Measurements from ENCODE around the gene SFTPD. TPM values are rescaled to one million over a fixed set of nuclear protein-coding genes. Genes with fewer than 3 reads are reported as not detected.
"Not testable (repeated sequence)": the region's sequence is repeated elsewhere in the genome, so short reads cannot be mapped to it uniquely, and the experiment has no call there.

Gene SFTPD
- total RNA-seq, 2 donors from 2014 or later = not detected

DNA sequence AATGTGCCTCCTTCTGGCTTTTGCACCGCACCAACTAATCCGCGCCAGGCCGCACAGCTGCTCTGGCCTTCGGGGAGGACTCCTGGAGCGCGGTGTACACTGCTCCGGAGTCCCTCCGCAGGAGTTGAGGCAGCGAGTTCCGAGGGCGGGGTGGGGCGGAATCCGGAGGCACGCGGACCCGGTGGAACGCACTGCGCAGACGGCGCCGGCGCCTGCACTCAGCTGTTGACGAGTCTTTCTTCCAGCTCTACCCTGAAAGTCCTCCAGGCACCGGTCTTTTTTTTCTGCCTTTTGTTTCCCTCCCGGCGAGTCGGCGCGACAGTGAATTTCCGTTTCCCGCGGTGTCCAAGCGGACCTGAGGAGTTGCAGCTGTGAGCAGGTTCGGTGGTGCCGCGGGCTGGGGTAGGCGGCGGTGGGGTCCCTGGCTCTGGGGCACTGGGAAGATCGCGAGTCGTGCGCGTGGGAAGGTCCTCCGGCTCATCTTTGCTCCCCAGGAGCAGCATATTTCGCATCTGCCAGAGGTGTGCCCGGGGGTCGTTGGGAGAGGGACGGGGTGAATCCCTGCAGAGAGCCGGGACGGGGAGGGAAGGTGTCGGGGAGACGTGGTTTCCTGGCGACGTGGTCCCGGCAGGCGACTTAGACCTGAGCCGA lies 44.1 kb downstream of the SFTPD start:
- H3K27me3 Mint-ChIP-seq (ENCODE audit: low read depth) = peaks cover 47% of the 10 kb centered on the region
- H3K4me1 Mint-ChIP-seq (ENCODE audit: low read depth) = peaks cover 16% of the 10 kb centered on the region
- peak overlapping the region; percentile 61 for H3K27ac Mint-ChIP-seq
- peaks cover 0 to 2% of the 10 kb centered on the region in 2 donors for H3K36me3 Mint-ChIP-seq (ENCODE audit: insufficient read depth in 2 of 2)
- H3K9me3 Mint-ChIP-seq = no peaks in the 10 kb centered on the region
- ATAC-seq (replicated peaks in 1 of 2) = peak; percentile 92 to 93
- DNase-seq = peak; percentile 64 to 65
- peak overlapping the region; percentile 98 for H3K4me3 Mint-ChIP-seq

- not testable (repeated sequence) for H3K9me3 Mint-ChIP-seq; ATAC-seq (replicated peaks in 1 of 2); H3K27ac Mint-ChIP-seq; H3K36me3 Mint-ChIP-seq (ENCODE audit: insufficient read depth in 2 of 2); DNase-seq; H3K4me3 Mint-ChIP-seq
- Mint-ChIP-seq H3K4me1 (ENCODE audit: low read depth) (peaks cover 16% of the 10 kb centered on the region), H3K27me3 (ENCODE audit: low read depth) (peaks cover 39% of the 10 kb centered on the region)
Measured at GRCh38 chr10:79901571-79901970, 47.3 kb downstream of the SFTPD start.

GRCh38 chr10:79898597-79899325 lies 50.1 kb downstream of the SFTPD start:
- DNase-seq (no peak), ATAC-seq (replicated peaks in 1 of 2) (no peak)
- Mint-ChIP-seq H3K27ac (no peak overlapping the region), H3K27me3 (ENCODE audit: low read depth) (peaks cover 35% of the 10 kb centered on the region), H3K36me3 (ENCODE audit: insufficient read depth in 2 of 2) (no peaks in the 10 kb centered on the region), H3K9me3 (no peaks in the 10 kb centered on the region), H3K4me1 (ENCODE audit: low read depth) (peaks cover under 1% of the 10 kb centered on the region), H3K4me3 (no peak overlapping the region)

DNA sequence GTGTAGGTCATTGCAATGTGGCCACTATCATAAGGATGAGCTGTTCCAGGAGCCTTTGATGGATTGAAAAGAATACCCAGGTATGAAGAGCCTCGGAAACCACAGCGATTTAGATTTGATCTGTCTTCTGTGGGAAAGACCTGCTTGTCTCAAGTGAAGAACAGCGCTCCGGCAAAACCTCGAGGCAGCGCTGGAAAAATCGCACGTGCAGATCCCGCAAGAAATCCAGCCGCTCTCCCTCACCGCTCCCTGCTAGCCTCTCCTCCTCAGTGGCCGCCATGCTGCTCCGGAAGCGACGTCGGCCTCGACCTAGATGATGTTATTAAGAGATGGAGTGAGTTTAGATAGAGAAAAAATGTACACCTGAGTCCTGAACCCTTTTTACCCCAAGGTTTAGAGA lies 56.0 kb downstream of the SFTPD start:
- not testable (repeated sequence) for DNase-seq; ATAC-seq (replicated peaks in 1 of 2); H3K4me1 Mint-ChIP-seq (ENCODE audit: low read depth); H3K4me3 Mint-ChIP-seq; H3K36me3 Mint-ChIP-seq (ENCODE audit: insufficient read depth in 2 of 2); H3K27ac Mint-ChIP-seq; H3K9me3 Mint-ChIP-seq
- H3K27me3 Mint-ChIP-seq (ENCODE audit: low read depth) = peaks cover 52% of the 10 kb centered on the region

DNA sequence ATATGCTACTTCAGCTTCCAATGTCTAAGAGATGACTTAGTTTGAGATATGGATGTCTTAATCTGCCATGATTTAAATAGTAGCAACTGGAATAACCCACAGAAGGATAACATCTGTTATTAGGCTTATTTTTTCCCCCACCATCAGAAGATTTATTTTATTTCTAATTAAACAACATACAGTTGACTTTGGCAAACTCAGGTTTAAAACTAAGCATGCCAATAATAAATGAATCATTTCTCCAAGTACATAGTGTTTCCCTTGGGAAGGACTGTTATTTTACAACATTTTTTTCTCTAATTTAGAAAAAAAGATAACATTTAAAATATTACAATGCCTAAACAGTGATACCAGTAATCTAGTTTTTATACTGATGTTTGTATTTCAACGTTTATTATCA lies 58.4 kb downstream of the SFTPD start:
- Mint-ChIP-seq H3K36me3 (ENCODE audit: insufficient read depth in 2 of 2) (no peaks in the 10 kb centered on the region), H3K27me3 (ENCODE audit: low read depth) (peaks cover 41% of the 10 kb centered on the region), H3K4me3 (no peak overlapping the region), H3K9me3 (no peaks in the 10 kb centered on the region), H3K27ac (no peak overlapping the region), H3K4me1 (ENCODE audit: low read depth) (peaks cover 6% of the 10 kb centered on the region)
- no peak for ATAC-seq (replicated peaks in 1 of 2)
- no peak for DNase-seq

GRCh38 chr10:79888984-79889383 lies 59.9 kb downstream of the SFTPD start:
- peaks cover 45% of the 10 kb centered on the region for H3K27me3 Mint-ChIP-seq (ENCODE audit: low read depth)
- H3K36me3 Mint-ChIP-seq (ENCODE audit: insufficient read depth in 2 of 2); DNase-seq; H3K9me3 Mint-ChIP-seq; H3K27ac Mint-ChIP-seq; H3K4me3 Mint-ChIP-seq; H3K4me1 Mint-ChIP-seq (ENCODE audit: low read depth): not testable (repeated sequence)
- ATAC-seq (replicated peaks in 1 of 2) = peak; percentile 46 to 77

Other genes starting within 250 kb of the SFTPD start
- under 1 TPM; 0.51 to 0.70 TPM for gene NUTM2B, start 245.9 kb downstream of the SFTPD start, total RNA-seq
- gene NUTM2E, start 122.4 kb downstream of the SFTPD start, total RNA-seq = not detected
- gene TMEM254, start 129.6 kb upstream of the SFTPD start, total RNA-seq = 10 to 100 TPM; 15.6 to 15.8 TPM
- not detected for gene PLAC9, start 183.6 kb upstream of the SFTPD start, total RNA-seq

All from activated T-cell treated with anti-CD3 and anti-CD28 coated beads, Interleukin-2, amount 50 U/mL, for 72 hours (primary cell).